Stomach (tissue), 9 donors: ENCODE data around the gene TMPRSS7. TPM values are rescaled to one million over a fixed set of nuclear protein-coding genes. Genes with fewer than 3 reads are reported as not detected.

Source experiments
- DNase-seq, 2 donors: peaks; one replicate each; pipeline versions ENCODE4 v3.0.0 to v3.0.0-alpha.2; 2013 to 2019
- H3K27ac ChIP-seq, 5 donors: fragments of 200-600 bp in 4 of 5; sonication (generic) in 4 of 5; one replicate each; pipeline ENCODE4 v1.5.1; 2013 to 2019; ENCODE audit warnings: mild to moderate bottlenecking in 1 of 5, moderate library complexity in 1 of 5
- H3K27me3 ChIP-seq, 3 donors: fragments of 200-600 bp; sonication (generic); one replicate each; pipeline ENCODE4 v1.5.1; 2017 to 2019; ENCODE audit warnings: mixed run types in 1 of 3
- H3K36me3 ChIP-seq, 4 donors: fragments of 200-600 bp; sonication (generic); 1 replicate in 3 of 4; 2 replicates in 1 of 4; pipeline ENCODE4 v1.5.1; 2016 to 2019
- H3K4me1 ChIP-seq, 4 donors: fragments of 200-600 bp; sonication (generic); one replicate each; pipeline ENCODE4 v1.5.1; 2016 to 2019
- H3K4me3 ChIP-seq, 4 donors: fragments of 200-600 bp; sonication (generic) in 3 of 4; one replicate each; pipeline ENCODE4 v1.5.1; 2016 to 2019; ENCODE audit warnings: mild to moderate bottlenecking in 1 of 4
- H3K9me3 ChIP-seq, 4 donors: fragments of 200-600 bp; sonication (generic); one replicate each; pipeline ENCODE4 v1.5.1; 2016 to 2019
- CTCF ChIP-seq, 7 experiments: fragments of 450-650 bp in 4 of 7; fragments of 200-600 bp in 3 of 7; sonication (generic) in 3 of 7; IDR thresholded peaks; one replicate each; pipeline ENCODE4 v1.5.1; 2016 to 2019; ENCODE audit warnings: antibody characterized with exemption in 7 of 7, control low read depth in 2 of 7, mild to moderate bottlenecking in 1 of 7
- EP300 ChIP-seq: sonication (generic); formaldehyde crosslinking; IDR thresholded peaks from one replicate; pipeline ENCODE4 v1.6.1; 2017; ENCODE audit warnings: antibody characterized with exemption
- POLR2A ChIP-seq, 4 donors: fragments of 450-650 bp; IDR thresholded peaks; one replicate each; pipeline ENCODE4 v1.6.1; 2016; ENCODE audit warnings: antibody characterized with exemption in 4 of 4, control low read depth in 2 of 4, mild to moderate bottlenecking in 1 of 4, moderate library complexity in 1 of 4
- POLR2AphosphoS5 ChIP-seq, 3 donors: sonication (generic); formaldehyde crosslinking; IDR thresholded peaks; one replicate each; pipeline ENCODE4 v1.6.1; 2016; ENCODE audit warnings: antibody characterized with exemption in 3 of 3
- WGBS, 5 donors: extraction: QIAGEN DNeasy Blood & Tissue Kit in 3 of 5; methylation state at CpG; one replicate each; pipeline versions ENCODE4 v1.1.5 to v1.1.7; 2013 to 2018; 5-methylcytosine and 5-hydroxymethylcytosine counted together
- intact Hi-C: fragments of 100-400 bp; cut with DNase I; formaldehyde crosslinking; loops from one replicate; pipeline ENCODE4 v1.15.1; 2023; ENCODE audit warnings: low total_unique reads
- polyA plus RNA-seq, 3 donors: library from polyadenylated mRNA; stranded (reverse); fragments of 200-250 nt; gene quantifications; one replicate each; pipeline ENCODE4 v1.2.3, GENCODE V29; 2013
- total RNA-seq, 5 donors: library from RNA; depleted of rRNA; stranded (reverse); fragments of >200 nt; gene quantifications; one replicate each; pipeline versions ENCODE4 v1.1.0 to v1.2.3, GENCODE V29; 2014 to 2016
- donor health status: healthy with polysubstance abuse.
- donor health status: Bipolar disorder and iron deficiency.
- donor health status: healthy.

Gene TMPRSS7
- total and polyA plus RNA-seq, 8 donors = 0.08 to 0.45 (median 0.12) TPM; not detected in 5

GRCh38 chr3:112043621-112044201, 9.2 kb downstream of the TMPRSS7 start:
- Histone ChIP-seq H3K36me3 (no peaks in the 10 kb centered on the region), H3K27ac (peak overlapping the region in 4 of 5 donors; percentile 17 to 63 (median 54)), H3K9me3 (no peaks in the 10 kb centered on the region), H3K4me3 (no peak overlapping the region), H3K27me3 (no peaks in the 10 kb centered on the region), H3K4me1 (peaks cover 0 to 23% (median 12%) of the 10 kb centered on the region in 4 donors)
- peak; percentile 42 to 88 for DNase-seq
- 3 to 10% (median 8%) methylated on average over 7 of the region's 7 CpGs for WGBS, 5 donors
- TF ChIP-seq CTCF (IDR thresholded peaks at IDR 0.05) (peak in 5 of 7 experiments; percentile 46 to 89 (median 74)), EP300 (no peak)
- intact Hi-C loops = no loop called here

GRCh38 chr3:112046599-112046998, 12.1 kb downstream of the TMPRSS7 start:
- no peaks in the 10 kb centered on the region for H3K27me3 ChIP-seq
- no peaks in the 10 kb centered on the region for H3K36me3 ChIP-seq
- no peaks in the 10 kb centered on the region for H3K9me3 ChIP-seq
- no peak overlapping the region for H3K4me3 ChIP-seq
- H3K4me1 ChIP-seq = peaks cover 0 to 22% (median 14%) of the 10 kb centered on the region in 4 donors
- no peak overlapping the region for H3K27ac ChIP-seq
- intact Hi-C loops = no loop called here
- TF ChIP-seq EP300 = no peak
- no peak for TF ChIP-seq CTCF (IDR thresholded peaks at IDR 0.05)
- no peak for TF ChIP-seq POLR2AphosphoS5 (IDR thresholded peaks at IDR 0.05)
- 51 to 73% (median 54%) methylated on average over 4 of the region's 4 CpGs for WGBS, 5 donors
- no peak for DNase-seq

GRCh38 chr3:112047264-112047663, 12.7 kb downstream of the TMPRSS7 start:
- DNase-seq = no peak
- 74 to 87% (median 77%) methylated on average over 1 of the region's 1 CpG for WGBS, 5 donors
- TF ChIP-seq POLR2A (IDR thresholded peaks at IDR 0.05) = no peak
- TF ChIP-seq CTCF (IDR thresholded peaks at IDR 0.05) = no peak
- TF ChIP-seq EP300 = no peak
- TF ChIP-seq POLR2AphosphoS5 (IDR thresholded peaks at IDR 0.05) = no peak
- no peak overlapping the region for H3K4me3 ChIP-seq
- peaks cover 0 to 22% (median 14%) of the 10 kb centered on the region in 4 donors for H3K4me1 ChIP-seq
- no peaks in the 10 kb centered on the region for H3K27me3 ChIP-seq
- intact Hi-C loops = no loop called here
- no peaks in the 10 kb centered on the region for H3K9me3 ChIP-seq
- no peaks in the 10 kb centered on the region for H3K36me3 ChIP-seq
- H3K27ac ChIP-seq = no peak overlapping the region

- TF ChIP-seq CTCF (IDR thresholded peaks at IDR 0.05) (no peak), POLR2A (IDR thresholded peaks at IDR 0.05) (no peak), EP300 (no peak), POLR2AphosphoS5 (IDR thresholded peaks at IDR 0.05) (no peak)
- no peaks in the 10 kb centered on the region for H3K27me3 ChIP-seq
- intact Hi-C loops = no loop called here
- WGBS, 5 donors = 22 to 52% (median 38%) methylated on average over 8 of the region's 8 CpGs
- no peaks in the 10 kb centered on the region for H3K9me3 ChIP-seq
- peaks cover 0 to 10% (median 2%) of the 10 kb centered on the region in 4 donors for H3K4me1 ChIP-seq
- DNase-seq = peak; percentile 51 to 61
- H3K27ac ChIP-seq = no peak overlapping the region
- H3K4me3 ChIP-seq = no peak overlapping the region
- no peaks in the 10 kb centered on the region for H3K36me3 ChIP-seq
Measured at GRCh38 chr3:112048911-112049310, 14.4 kb downstream of the TMPRSS7 start.
